Tibial nerve (tissue), 4 donors: ENCODE data around the gene DRC1.

Source experiments
- EP300 ChIP-seq, 2 donors: sonication (generic); formaldehyde crosslinking; IDR thresholded peaks; one replicate each; pipeline ENCODE4 v1.6.1; 2017; ENCODE audit warnings: antibody characterized with exemption in 2 of 2, mild to moderate bottlenecking in 1 of 2
- POLR2A ChIP-seq, 2 donors: fragments of 450-650 bp; IDR thresholded peaks; one replicate each; pipeline ENCODE4 v1.6.1; 2017; ENCODE audit warnings: antibody characterized with exemption in 2 of 2, mild to moderate bottlenecking in 2 of 2, moderate library complexity in 2 of 2
- TF ChIP-seq, protein P1 (sequence below), 5 experiments: fragments of 200-600 bp in 3 of 5; fragments of 450-650 bp in 2 of 5; sonication (generic) in 3 of 5; IDR thresholded peaks; one replicate each; pipeline ENCODE4 v1.5.1; 2016 to 2019; ENCODE audit warnings: antibody characterized with exemption in 5 of 5, mild to moderate bottlenecking in 3 of 5, moderate library complexity in 2 of 5

DNA sequence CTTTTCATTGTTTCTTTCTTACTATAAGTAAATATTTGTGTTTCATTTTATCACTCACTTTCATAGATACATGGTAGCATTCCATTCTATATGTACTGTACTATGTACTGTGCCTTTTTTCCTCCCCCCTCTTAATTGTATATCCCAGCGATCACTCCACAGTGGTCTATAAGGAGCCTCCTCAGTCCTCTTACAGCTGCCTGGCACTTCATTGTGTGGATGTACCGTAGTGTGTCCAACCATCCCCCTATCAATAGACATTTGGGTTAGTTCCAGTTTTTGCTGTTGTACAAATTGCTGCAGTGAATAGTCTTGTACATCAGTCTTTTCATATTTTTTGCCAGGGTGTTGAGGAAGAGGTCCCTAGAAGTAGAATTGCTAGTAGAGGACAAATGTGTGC, 21.4 kb upstream of the DRC1 start:
- TF ChIP-seq, protein P1, sequence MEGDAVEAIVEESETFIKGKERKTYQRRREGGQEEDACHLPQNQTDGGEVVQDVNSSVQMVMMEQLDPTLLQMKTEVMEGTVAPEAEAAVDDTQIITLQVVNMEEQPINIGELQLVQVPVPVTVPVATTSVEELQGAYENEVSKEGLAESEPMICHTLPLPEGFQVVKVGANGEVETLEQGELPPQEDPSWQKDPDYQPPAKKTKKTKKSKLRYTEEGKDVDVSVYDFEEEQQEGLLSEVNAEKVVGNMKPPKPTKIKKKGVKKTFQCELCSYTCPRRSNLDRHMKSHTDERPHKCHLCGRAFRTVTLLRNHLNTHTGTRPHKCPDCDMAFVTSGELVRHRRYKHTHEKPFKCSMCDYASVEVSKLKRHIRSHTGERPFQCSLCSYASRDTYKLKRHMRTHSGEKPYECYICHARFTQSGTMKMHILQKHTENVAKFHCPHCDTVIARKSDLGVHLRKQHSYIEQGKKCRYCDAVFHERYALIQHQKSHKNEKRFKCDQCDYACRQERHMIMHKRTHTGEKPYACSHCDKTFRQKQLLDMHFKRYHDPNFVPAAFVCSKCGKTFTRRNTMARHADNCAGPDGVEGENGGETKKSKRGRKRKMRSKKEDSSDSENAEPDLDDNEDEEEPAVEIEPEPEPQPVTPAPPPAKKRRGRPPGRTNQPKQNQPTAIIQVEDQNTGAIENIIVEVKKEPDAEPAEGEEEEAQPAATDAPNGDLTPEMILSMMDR (IDR thresholded peaks at IDR 0.05) = no peak
- TF ChIP-seq POLR2A (IDR thresholded peaks at IDR 0.05) (no peak), EP300 (IDR thresholded peaks at IDR 0.05) (no peak)
